ENCODE results near the gene EPN2.

EPN2 gene

DNA sequence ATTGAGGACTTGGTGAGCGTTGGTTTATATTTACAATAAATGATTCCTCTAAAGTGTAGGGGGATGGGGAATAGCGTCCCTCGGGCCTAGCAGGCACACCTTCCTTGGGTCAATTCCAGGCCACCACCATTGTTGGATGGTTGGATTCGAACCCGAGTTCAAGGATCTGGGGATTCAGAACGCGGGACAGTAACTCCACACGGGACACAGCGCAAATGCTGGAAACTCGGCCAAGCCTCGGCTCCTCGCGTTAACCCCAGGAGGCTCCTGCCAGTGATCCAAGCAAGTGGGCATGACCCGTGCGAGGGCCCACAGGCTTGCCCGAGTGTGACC, 124.7 kb downstream of the EPN2 start:
- TF ChIP-seq SUZ12 (IDR thresholded peaks at IDR 0.05) (no peak), BHLHE40 (IDR thresholded peaks at IDR 0.05; ENCODE audit: borderline replicate concordance) (no peak), TARDBP (IDR thresholded peaks at IDR 0.05) (no peak), LEF1 (IDR thresholded peaks at IDR 0.05; ENCODE audit: borderline replicate concordance) (no peak; the same call in 1 of the 2 replicates), L3MBTL2 (conservative IDR thresholded peaks at IDR 0.05) (no peak), ARNT (IDR thresholded peaks at IDR 0.05) (no peak), NFRKB (IDR thresholded peaks at IDR 0.05) (no peak), ELF4 (IDR thresholded peaks at IDR 0.05) (no peak), CTBP1 (IDR thresholded peaks at IDR 0.05; ENCODE audit: borderline replicate concordance) (no peak), FOXK2 (IDR thresholded peaks at IDR 0.05) (no peak), FOXA1 (IDR thresholded peaks at IDR 0.05) (no peak), HDGF (IDR thresholded peaks at IDR 0.05; ENCODE audit: borderline replicate concordance) (no peak), FOXM1 (IDR thresholded peaks at IDR 0.05; ENCODE audit: borderline replicate concordance) (no peak), SP1 (IDR thresholded peaks at IDR 0.05) (no peak), ZNF384 (IDR thresholded peaks at IDR 0.05) (no peak)
- TF ChIP-seq, protein P1, sequence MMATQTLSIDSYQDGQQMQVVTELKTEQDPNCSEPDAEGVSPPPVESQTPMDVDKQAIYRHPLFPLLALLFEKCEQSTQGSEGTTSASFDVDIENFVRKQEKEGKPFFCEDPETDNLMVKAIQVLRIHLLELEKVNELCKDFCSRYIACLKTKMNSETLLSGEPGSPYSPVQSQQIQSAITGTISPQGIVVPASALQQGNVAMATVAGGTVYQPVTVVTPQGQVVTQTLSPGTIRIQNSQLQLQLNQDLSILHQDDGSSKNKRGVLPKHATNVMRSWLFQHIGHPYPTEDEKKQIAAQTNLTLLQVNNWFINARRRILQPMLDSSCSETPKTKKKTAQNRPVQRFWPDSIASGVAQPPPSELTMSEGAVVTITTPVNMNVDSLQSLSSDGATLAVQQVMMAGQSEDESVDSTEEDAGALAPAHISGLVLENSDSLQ (IDR thresholded peaks at IDR 0.05), result no peak
- ChIA-PET CTCF (interaction anchor here (0.7 to 5.2 kb wide), 9 partner anchors 8 to 405 kb away, joined by 3 to 59 read pairs (median 7); partner anchors contain the start of gene MAPK7), POLR2A (interaction anchor here (1.0 to 3.1 kb wide), 9 partner anchors 13 to 286 kb away, joined by 3 to 41 read pairs (median 3); partner anchors contain the start of genes ALDH3A2 and MAPK7)
- no peak for DNase-seq (ENCODE audit: extremely low spot score)

DNA sequence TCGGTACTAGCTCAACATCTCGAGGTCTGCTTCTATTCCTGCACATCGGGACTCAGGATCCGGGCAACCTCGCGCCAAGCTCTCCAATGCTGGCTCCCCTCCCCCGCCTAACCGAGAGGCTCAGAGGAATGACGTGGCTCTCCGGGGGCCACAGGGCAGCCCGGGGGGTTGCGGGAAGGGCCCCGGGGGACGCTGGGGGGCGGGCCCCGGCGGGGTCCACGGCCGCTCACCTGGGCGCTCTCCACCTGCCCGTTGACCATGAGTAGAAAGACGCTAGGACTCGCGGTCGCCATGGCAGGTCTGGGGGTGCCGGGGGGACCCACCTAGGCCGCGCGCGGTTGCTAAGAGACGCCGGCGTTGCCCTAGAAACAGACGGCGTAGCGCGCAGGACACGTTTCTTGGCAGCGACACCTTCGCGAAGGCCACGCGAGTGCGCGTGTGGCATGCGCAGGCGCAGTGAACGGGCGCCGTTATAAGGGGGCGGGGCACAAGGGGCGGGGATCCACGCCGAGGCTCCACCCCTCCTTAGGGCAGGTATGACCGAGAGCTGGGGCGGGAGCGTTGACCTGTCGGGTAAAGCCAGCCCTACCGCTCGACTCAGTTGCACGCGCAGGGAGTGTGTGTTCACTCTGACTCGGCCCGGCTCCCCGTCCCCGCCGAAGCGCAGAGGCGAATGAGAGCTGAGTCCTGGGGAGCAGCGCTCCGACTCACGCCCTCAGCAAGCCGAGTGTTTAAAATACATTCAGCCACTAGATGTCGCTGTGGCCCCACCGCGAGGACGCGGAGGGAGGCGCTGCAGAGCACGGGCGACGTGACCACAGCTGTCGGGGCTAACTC, 125.3 kb downstream of the EPN2 start, which contains the start of gene B9D1:
Gene B9D1 (minus strand): TSS at position 447 of the 837 bp plus-strand sequence. CDS start 154 bp downstream, at position 293.
- POLR2A ChIA-PET, result interaction anchor here (0.9 to 3.1 kb wide), 16 partner anchors 13 to 286 kb away, joined by 3 to 41 read pairs (median 3); partner anchors contain the start of genes ALDH3A2 and MAPK7
- DNase-seq (ENCODE audit: extremely low spot score), result peak; percentile 97
- CTCF ChIA-PET, result interaction anchor here (0.5 to 5.2 kb wide), 36 partner anchors 8 to 404 kb away, joined by 3 to 59 read pairs (median 4); partner anchors contain the start of genes ALDH3A2 and MAPK7
- TF ChIP-seq L3MBTL2 (conservative IDR thresholded peaks at IDR 0.05), result peak; percentile 79; the same call in 1 of the 2 replicates
- TF ChIP-seq ELF4 (IDR thresholded peaks at IDR 0.05), result no peak
- peak; percentile 36; the same call in 1 of the 2 replicates for TF ChIP-seq TARDBP (IDR thresholded peaks at IDR 0.05)

DNA sequence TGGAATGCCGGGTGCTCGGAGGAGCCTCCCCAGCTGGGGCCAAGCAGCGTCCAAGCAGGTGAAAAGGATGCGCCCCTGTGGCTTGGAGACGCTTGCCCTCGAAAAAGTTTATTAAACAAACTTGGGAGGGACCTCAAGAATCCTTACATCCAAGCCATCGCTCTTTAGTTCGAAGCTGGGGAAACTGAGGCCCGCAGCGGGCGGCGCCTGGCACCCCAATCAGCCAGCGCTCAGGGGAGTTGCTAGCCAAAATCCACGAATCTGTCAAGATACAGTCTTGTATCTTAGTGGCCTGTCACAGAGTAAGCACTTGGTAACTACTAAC, 125.9 kb downstream of the EPN2 start:
- ChIA-PET POLR2A (interaction anchor here (0.9 to 3.1 kb wide), 12 partner anchors 12 to 285 kb away, joined by 3 to 41 read pairs (median 4); partner anchors contain the start of genes ALDH3A2 and MAPK7), CTCF (interaction anchor here (0.7 to 5.2 kb wide), 30 partner anchors 9 to 404 kb away, joined by 3 to 59 read pairs (median 4); partner anchors contain the start of genes ALDH3A2 and MAPK7)
- TF ChIP-seq ELF4 (IDR thresholded peaks at IDR 0.05) (no peak), FOXM1 (IDR thresholded peaks at IDR 0.05; ENCODE audit: borderline replicate concordance) (no peak), ZNF384 (IDR thresholded peaks at IDR 0.05) (no peak), BHLHE40 (IDR thresholded peaks at IDR 0.05; ENCODE audit: borderline replicate concordance) (no peak), NFRKB (IDR thresholded peaks at IDR 0.05) (no peak), CTBP1 (IDR thresholded peaks at IDR 0.05; ENCODE audit: borderline replicate concordance) (no peak)
- DNase-seq (ENCODE audit: extremely low spot score), result no peak

DNA sequence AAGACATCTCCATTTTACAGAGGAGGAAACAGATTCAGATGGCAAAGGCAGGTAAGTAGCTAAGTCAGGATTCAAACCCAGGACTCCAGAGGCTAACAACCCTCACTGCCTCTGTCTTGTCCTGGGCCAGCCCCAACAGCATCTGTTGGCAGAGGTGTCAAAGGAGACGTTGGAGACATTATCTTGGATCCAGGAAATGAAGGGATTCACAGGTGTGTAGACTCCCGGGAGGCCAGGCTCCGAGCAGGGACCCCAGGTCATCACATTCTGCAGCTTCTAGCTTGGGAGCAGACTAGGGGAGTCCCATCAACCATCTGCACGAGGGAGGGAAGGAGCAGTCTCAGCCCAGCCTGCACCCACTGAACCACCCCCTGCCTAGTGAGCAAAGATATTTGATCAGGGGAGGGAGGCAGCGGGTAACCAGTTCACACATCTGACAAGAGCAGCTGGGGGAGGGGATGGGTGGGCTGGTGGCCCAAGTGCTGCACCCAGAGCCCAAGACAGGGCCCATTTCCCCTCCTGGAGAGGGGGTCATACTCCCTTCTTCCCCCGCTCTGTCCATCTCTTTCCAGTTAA, 126.4 kb downstream of the EPN2 start:
- CTCF ChIA-PET, result interaction anchor here (0.7 to 5.2 kb wide), 24 partner anchors 9 to 403 kb away, joined by 3 to 59 read pairs (median 4); partner anchors contain the start of genes ALDH3A2 and MAPK7
- POLR2A ChIA-PET, result interaction anchor here (1.0 to 3.1 kb wide), 5 partner anchors 14 to 285 kb away, joined by 3 to 41 read pairs (median 4); partner anchors contain the start of genes ALDH3A2 and MAPK7
- TF ChIP-seq SP1 (IDR thresholded peaks at IDR 0.05) (no peak), FOXA1 (IDR thresholded peaks at IDR 0.05) (no peak), FOXK2 (IDR thresholded peaks at IDR 0.05) (no peak), NFRKB (IDR thresholded peaks at IDR 0.05) (no peak), L3MBTL2 (conservative IDR thresholded peaks at IDR 0.05) (no peak), CTBP1 (IDR thresholded peaks at IDR 0.05; ENCODE audit: borderline replicate concordance) (no peak), BHLHE40 (IDR thresholded peaks at IDR 0.05; ENCODE audit: borderline replicate concordance) (no peak), HDGF (IDR thresholded peaks at IDR 0.05; ENCODE audit: borderline replicate concordance) (no peak), SUZ12 (IDR thresholded peaks at IDR 0.05) (no peak), TARDBP (IDR thresholded peaks at IDR 0.05) (no peak), LEF1 (IDR thresholded peaks at IDR 0.05; ENCODE audit: borderline replicate concordance) (no peak), FOXM1 (IDR thresholded peaks at IDR 0.05; ENCODE audit: borderline replicate concordance) (no peak), ZNF384 (IDR thresholded peaks at IDR 0.05) (no peak), ELF4 (IDR thresholded peaks at IDR 0.05) (no peak), ARNT (IDR thresholded peaks at IDR 0.05) (no peak)
- TF ChIP-seq, protein P1 (IDR thresholded peaks at IDR 0.05), result no peak
- no peak for DNase-seq (ENCODE audit: extremely low spot score)

DNA sequence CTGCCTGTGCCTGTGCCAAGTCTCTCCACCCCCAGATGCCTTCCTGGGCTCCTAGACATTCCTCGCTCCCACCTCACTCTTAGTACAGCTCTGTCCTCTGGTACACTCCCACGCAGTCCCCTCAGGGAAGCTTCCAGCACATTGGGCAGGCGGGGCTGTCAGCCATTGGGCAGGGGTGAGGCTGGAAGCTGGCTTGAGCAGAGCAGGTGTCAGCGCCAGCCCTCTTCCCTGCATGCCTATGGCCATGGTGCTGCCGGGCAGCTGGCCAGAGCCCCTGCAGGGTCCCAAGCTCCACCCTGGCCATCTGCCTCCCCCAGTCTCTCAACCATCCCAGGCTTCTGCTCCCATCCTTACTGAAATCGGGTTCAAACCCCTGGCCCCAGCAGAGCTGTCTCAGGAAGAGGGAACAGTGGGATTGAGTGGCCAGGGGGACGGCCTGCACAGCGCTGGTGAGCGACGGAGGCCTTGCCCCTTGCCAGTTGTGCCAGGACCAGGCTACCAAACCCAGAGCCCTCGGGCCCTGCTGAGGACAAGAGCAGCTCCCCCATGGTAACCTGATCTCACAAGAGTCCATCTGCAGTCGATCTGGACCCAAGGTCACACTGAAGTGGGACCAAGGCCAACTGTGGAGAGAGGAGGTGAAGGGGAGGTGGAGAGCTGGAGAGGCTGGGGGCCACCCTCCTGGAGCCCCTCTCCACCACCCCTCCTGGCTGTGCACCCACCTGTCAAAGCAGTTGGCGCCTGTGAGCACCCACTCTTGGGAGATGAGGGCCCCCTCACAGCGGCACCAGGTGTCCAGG, 127.7 kb downstream of the EPN2 start:
- TF ChIP-seq, protein P1 (IDR thresholded peaks at IDR 0.05), result no peak
- TF ChIP-seq TARDBP (IDR thresholded peaks at IDR 0.05) (no peak), SUZ12 (IDR thresholded peaks at IDR 0.05) (no peak)
- DNase-seq (ENCODE audit: extremely low spot score), result no peak
- POLR2A ChIA-PET, result interaction anchor here (2.6 kb wide), 1 partner anchor 13 kb away, joined by 30 read pairs; the partner anchor contains the start of gene MAPK7
- CTCF ChIA-PET, result interaction anchor here (0.6 to 5.2 kb wide), 5 partner anchors 16 to 398 kb away, joined by 3 to 59 read pairs (median 8); no protein-coding TSS in a partner anchor
